Spleen (tissue), 11 donors: ENCODE results near the gene SLC25A48. TPM values are rescaled to one million over a fixed set of nuclear protein-coding genes. Genes with fewer than 3 reads are reported as not detected.

Source experiments
- DNase-seq: peaks from one replicate; pipeline ENCODE4 v3.0.0-alpha.2; 2020
- H3K27ac ChIP-seq, 8 donors: fragments of 200-600 bp; sonication (generic) in 7 of 8; 1 replicate in 4 of 8; 2 replicates in 4 of 8; pipeline versions ENCODE4 v1.5.0 to v1.8.0; 2016 to 2021; ENCODE audit warnings: inconsistent platforms in 4 of 8, mild to moderate bottlenecking in 4 of 8, moderate library complexity in 1 of 8
- H3K27me3 ChIP-seq, 7 donors: fragments of 200-600 bp; sonication (generic) in 6 of 7; replicated peaks in 1 of 7; 1 replicate in 4 of 7; 2 replicates in 3 of 7; pipeline versions ENCODE4 v1.5.0 to v1.8.0; 2016 to 2021; ENCODE audit warnings: inconsistent platforms in 3 of 7, mild to moderate bottlenecking in 1 of 7
- H3K36me3 ChIP-seq, 6 donors: fragments of 200-600 bp; sonication (generic) in 5 of 6; 1 replicate in 4 of 6; 2 replicates in 2 of 6; pipeline versions ENCODE4 v1.5.0 to v1.8.0; 2016 to 2021; ENCODE audit warnings: inconsistent platforms in 2 of 6
- H3K4me1 ChIP-seq, 6 donors: fragments of 200-600 bp; sonication (generic) in 5 of 6; 1 replicate in 3 of 6; 2 replicates in 3 of 6; pipeline versions ENCODE4 v1.5.0 to v1.8.0; 2016 to 2021; ENCODE audit warnings: inconsistent platforms in 3 of 6
- H3K4me3 ChIP-seq, 8 donors: fragments of 200-600 bp; sonication (generic) in 7 of 8; 1 replicate in 4 of 8; 2 replicates in 4 of 8; pipeline versions ENCODE4 v1.5.0 to v1.8.0; 2016 to 2021; ENCODE audit warnings: inconsistent platforms in 4 of 8, mild to moderate bottlenecking in 4 of 8, moderate library complexity in 2 of 8
- H3K9me3 ChIP-seq, 8 donors: fragments of 200-600 bp; sonication (generic) in 7 of 8; 1 replicate in 4 of 8; 2 replicates in 4 of 8; pipeline versions ENCODE4 v1.5.0 to v1.8.0; 2016 to 2021; ENCODE audit warnings: inconsistent platforms in 4 of 8
- POLR2A ChIP-seq, 3 donors: fragments of 450-650 bp; IDR thresholded peaks; one replicate each; pipeline ENCODE4 v1.5.1; 2017; ENCODE audit warnings: antibody characterized with exemption in 3 of 3, mild to moderate bottlenecking in 1 of 3
- POLR2AphosphoS5 ChIP-seq, 3 donors: sonication (generic); formaldehyde crosslinking; IDR thresholded peaks; one replicate each; pipeline ENCODE4 v1.5.1; 2017; ENCODE audit warnings: antibody characterized with exemption in 3 of 3
- WGBS, 5 donors: extraction: QIAGEN DNeasy Blood & Tissue Kit in 3 of 5; methylation state at CpG; one replicate each; pipeline versions ENCODE4 v1.1.5 to v1.1.7; 2013 to 2018; 5-methylcytosine and 5-hydroxymethylcytosine counted together
- intact Hi-C: fragments of 100-400 bp; cut with DNase I; formaldehyde crosslinking; loops from one replicate; pipeline ENCODE4 v1.15.0; 2023; ENCODE audit warnings: low total_unique reads
- polyA plus RNA-seq, 3 donors: library from polyadenylated mRNA; stranded (reverse); fragments of 200-250 nt; gene quantifications; one replicate each; pipeline ENCODE4 v1.2.1, GENCODE V29; 2013
- total RNA-seq, 7 donors: library from RNA; depleted of rRNA in 3 of 7; stranded (reverse); fragments of >200 nt in 3 of 7; fragmentation: NEBNext Ultra II Directional in 4 of 7; extraction: Animal tissue kit (Norgen Biotek cat#: 25700) in 4 of 7; gene quantifications; one replicate each; pipeline versions ENCODE4 v1.1.0 to v1.2.1, GENCODE V29; 2016 to 2021
- TF ChIP-seq, protein P1 (sequence below), 11 experiments: fragments of 200-600 bp in 7 of 11; fragments of 450-650 bp in 4 of 11; sonication (generic) in 4 of 11; IDR thresholded peaks in 8 of 11; conservative IDR thresholded peaks in 3 of 11; 1 replicate in 7 of 11; 2 replicates in 4 of 11; pipeline versions ENCODE4 v1.4.0 to v1.8.0; 2016 to 2021; ENCODE audit warnings: antibody characterized with exemption in 11 of 11, inconsistent platforms in 4 of 11, mild to moderate bottlenecking in 1 of 11
- donor health status: healthy with polysubstance abuse.
- donor health status: DM: no; HTN: no; CAD: no; lungs with moderate emphysema.
- donor health status: DM: no; HTN: no; CAD: no.
- donor health status: Bipolar disorder and iron deficiency.
- donor health status: healthy.
- donor health status: DM: no; HTN: no; CAD: no.
- donor health status: DM: yes; HTN: yes; CAD: no.

SLC25A48 gene
- total and polyA plus RNA-seq, 10 donors = 0.06 to 0.66 (median 0.33) TPM; not detected in 7

DNA sequence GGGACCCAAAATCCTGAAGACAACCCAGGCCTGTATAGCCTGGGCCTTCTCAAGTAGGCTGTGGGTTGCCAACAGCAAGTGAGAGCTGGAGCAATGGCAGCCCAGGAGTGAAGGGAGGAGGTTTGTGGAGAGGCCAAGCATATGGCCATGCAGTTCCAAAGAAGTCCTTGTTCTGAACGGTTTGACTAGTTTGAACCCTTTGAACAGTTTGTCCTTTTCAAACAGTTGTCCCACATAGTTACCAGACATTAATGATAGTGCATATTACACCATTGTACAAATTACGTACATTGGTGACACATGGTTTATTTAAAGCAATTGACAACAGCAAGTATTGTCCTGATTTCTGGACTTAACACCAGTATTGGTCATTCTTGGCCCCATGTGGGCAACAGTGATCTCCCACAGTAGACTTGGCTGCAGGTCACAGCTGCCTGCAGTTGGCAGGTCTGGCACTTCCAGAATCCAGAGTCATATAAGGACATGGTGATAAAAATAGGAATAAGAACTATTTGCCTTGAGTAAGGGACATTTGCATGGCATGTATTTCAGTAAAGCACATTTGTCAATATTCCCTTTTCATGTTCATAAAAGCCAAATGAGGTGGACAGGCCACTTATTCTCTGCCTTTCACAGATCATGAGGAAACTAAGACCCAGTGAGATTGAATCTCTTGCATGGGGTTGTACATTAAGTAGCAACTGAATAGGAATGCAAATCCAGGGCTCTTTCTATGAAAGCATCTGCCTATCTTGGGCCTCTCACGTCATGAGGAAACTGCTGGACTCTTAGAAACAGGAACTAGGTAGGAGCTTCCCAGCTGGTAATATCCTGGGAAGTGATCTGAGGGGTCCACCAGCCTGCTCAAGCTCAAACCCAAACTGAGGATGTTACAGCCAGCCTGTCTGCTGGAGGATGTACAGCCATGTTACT lies 30.3 kb downstream of the SLC25A48 start:
- no peaks in the 10 kb centered on the region for H3K36me3 ChIP-seq
- intact Hi-C loops = no loop called here
- no peaks in the 10 kb centered on the region for H3K4me1 ChIP-seq
- no peaks in the 10 kb centered on the region for H3K27me3 ChIP-seq
- no peak overlapping the region for H3K4me3 ChIP-seq
- no peak for TF ChIP-seq POLR2A (IDR thresholded peaks at IDR 0.05)
- TF ChIP-seq, protein P1, sequence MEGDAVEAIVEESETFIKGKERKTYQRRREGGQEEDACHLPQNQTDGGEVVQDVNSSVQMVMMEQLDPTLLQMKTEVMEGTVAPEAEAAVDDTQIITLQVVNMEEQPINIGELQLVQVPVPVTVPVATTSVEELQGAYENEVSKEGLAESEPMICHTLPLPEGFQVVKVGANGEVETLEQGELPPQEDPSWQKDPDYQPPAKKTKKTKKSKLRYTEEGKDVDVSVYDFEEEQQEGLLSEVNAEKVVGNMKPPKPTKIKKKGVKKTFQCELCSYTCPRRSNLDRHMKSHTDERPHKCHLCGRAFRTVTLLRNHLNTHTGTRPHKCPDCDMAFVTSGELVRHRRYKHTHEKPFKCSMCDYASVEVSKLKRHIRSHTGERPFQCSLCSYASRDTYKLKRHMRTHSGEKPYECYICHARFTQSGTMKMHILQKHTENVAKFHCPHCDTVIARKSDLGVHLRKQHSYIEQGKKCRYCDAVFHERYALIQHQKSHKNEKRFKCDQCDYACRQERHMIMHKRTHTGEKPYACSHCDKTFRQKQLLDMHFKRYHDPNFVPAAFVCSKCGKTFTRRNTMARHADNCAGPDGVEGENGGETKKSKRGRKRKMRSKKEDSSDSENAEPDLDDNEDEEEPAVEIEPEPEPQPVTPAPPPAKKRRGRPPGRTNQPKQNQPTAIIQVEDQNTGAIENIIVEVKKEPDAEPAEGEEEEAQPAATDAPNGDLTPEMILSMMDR (IDR thresholded peaks at IDR 0.05 in 8 of 11, conservative IDR thresholded peaks at IDR 0.05 in 3 of 11) = no peak
- no peak for TF ChIP-seq POLR2AphosphoS5 (IDR thresholded peaks at IDR 0.05)
- no peak overlapping the region for H3K27ac ChIP-seq
- no peaks in the 10 kb centered on the region for H3K9me3 ChIP-seq
- DNase-seq = no peak
- 62 to 74% (median 69%) methylated on average over 3 of the region's 3 CpGs for WGBS, 5 donors

DNA sequence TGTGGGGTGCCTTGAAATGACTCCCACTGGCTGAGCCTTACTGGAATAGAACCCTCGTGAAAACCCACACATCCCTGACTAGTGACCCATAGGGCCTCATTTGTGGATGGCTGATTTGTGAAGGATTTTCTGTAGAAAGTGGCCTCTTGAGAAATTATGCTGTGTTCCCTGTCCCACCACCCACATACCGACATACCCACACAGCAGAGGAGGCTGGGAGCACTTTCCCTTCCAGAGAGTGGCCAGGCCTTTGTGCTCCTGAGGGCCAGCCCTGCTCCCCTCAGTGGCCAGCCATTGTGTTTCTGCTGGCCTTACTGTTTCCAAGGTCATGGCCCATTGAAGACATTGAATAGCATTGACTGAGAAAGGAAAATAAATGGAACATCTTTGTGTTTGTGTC lies 31.6 kb downstream of the SLC25A48 start:
- WGBS, 5 donors = 58 to 88% (median 84%) methylated on average over 2 of the region's 2 CpGs
- no peak for DNase-seq

DNA sequence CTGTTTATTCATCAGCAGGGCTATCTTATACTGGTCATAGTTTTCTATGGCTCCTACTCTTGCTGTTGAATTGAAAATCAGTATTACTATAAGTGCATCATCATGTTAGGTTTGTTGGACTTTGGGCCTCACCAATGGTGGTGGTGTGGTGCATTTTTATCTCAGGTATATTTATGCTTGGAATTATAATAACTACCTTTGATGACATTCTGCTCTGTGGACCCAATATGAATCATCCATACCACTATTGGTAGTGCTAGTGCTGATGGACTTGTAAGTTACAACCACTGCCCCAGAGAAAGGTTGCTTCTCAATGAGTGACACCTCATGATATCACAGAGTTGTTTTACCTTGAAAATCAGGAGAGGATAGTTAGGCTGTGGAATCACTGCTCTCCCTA lies 33.1 kb downstream of the SLC25A48 start:
- no peak for TF ChIP-seq POLR2AphosphoS5 (IDR thresholded peaks at IDR 0.05)
- TF ChIP-seq POLR2A (IDR thresholded peaks at IDR 0.05) = no peak
- TF ChIP-seq, protein P1 (IDR thresholded peaks at IDR 0.05 in 8 of 11, conservative IDR thresholded peaks at IDR 0.05 in 3 of 11) = no peak
- Histone ChIP-seq H3K4me1 (no peaks in the 10 kb centered on the region), H3K36me3 (no peaks in the 10 kb centered on the region), H3K27ac (no peak overlapping the region), H3K27me3 (peaks cover 0 to 4% (median 0%) of the 10 kb centered on the region in 7 donors), H3K4me3 (no peak overlapping the region), H3K9me3 (no peaks in the 10 kb centered on the region)
- DNase-seq = no peak
- intact Hi-C loops = no loop called here

More for the DNA sequence above, 31.6 kb downstream of the SLC25A48 start:
- Histone ChIP-seq H3K27ac (no peak overlapping the region), H3K4me1 (no peaks in the 10 kb centered on the region), H3K36me3 (no peaks in the 10 kb centered on the region), H3K4me3 (no peak overlapping the region), H3K27me3 (peaks cover 0 to 4% (median 0%) of the 10 kb centered on the region in 7 donors), H3K9me3 (no peaks in the 10 kb centered on the region)
- TF ChIP-seq POLR2A (IDR thresholded peaks at IDR 0.05) (no peak), POLR2AphosphoS5 (IDR thresholded peaks at IDR 0.05) (no peak)
- TF ChIP-seq, protein P1 (IDR thresholded peaks at IDR 0.05 in 8 of 11, conservative IDR thresholded peaks at IDR 0.05 in 3 of 11) = no peak
- intact Hi-C loops = no loop called here

DNA sequence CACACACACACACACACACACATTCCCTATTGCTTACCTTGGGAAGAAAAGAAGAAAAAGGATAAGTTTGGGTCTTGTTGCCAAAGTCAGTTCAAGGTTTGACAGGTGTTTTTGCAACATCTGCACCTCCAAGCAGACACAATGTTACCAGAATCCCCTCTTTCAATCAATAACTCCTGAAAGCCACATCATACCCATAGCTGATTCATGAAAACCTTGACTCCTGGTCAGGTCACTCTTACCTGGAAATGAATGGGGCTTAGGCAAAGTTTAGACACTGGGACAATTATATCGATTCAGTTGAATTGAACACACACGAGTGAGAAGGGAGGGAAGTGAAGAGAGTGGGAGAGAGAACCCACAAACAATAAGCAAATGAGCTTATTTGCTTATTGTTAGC lies 34.2 kb downstream of the SLC25A48 start:
- TF ChIP-seq, protein P1 (IDR thresholded peaks at IDR 0.05 in 8 of 11, conservative IDR thresholded peaks at IDR 0.05 in 3 of 11) = no peak
- TF ChIP-seq POLR2A (IDR thresholded peaks at IDR 0.05) = no peak
- Histone ChIP-seq H3K4me3 (no peak overlapping the region), H3K4me1 (no peaks in the 10 kb centered on the region), H3K36me3 (no peaks in the 10 kb centered on the region), H3K9me3 (no peaks in the 10 kb centered on the region), H3K27me3 (peaks cover 0 to 4% (median 0%) of the 10 kb centered on the region in 7 donors), H3K27ac (no peak overlapping the region)
- 45 to 85% (median 73%) methylated on average over 2 of the region's 2 CpGs for WGBS, 5 donors
- intact Hi-C loops = no loop called here
- DNase-seq = no peak
